Breast epithelium (tissue), 3 donors: ENCODE data around the gene UBE2H.

Experiments
- POLR2A ChIP-seq: fragments of 450-650 bp; IDR thresholded peaks from one replicate; pipeline ENCODE4 v1.6.1; 2016; ENCODE audit warnings: antibody characterized with exemption, mild to moderate bottlenecking, moderate library complexity
- POLR2AphosphoS5 ChIP-seq, 3 donors: sonication (generic); formaldehyde crosslinking; IDR thresholded peaks; one replicate each; pipeline ENCODE4 v1.6.1; 2017; ENCODE audit warnings: antibody characterized with exemption in 3 of 3
- TF ChIP-seq, protein P1 (sequence below), 3 donors: fragments of 450-650 bp; IDR thresholded peaks; one replicate each; pipeline ENCODE4 v1.5.1; 2016 to 2017; ENCODE audit warnings: antibody characterized with exemption in 3 of 3, mild to moderate bottlenecking in 3 of 3, moderate library complexity in 3 of 3

DNA sequence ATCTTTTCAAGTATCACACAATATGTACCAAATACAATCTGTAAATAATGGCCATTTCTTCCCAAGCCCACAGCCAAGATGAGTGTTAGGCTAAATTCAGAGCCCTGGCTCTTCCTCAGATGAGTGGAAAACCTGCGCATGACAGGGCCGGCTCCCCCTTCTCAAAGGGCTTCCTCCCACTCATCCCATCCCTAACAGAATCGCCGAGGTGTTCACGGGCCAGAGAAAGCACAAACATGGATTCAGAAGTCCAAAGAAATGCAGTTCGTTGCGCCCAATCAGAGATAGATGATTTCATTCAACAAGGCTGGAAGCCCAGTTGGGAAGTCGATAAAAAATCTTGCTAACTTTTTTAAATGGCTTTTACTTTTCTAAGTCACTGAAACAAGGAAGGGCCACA, 121.8 kb downstream of the UBE2H start:
- TF ChIP-seq, protein P1, sequence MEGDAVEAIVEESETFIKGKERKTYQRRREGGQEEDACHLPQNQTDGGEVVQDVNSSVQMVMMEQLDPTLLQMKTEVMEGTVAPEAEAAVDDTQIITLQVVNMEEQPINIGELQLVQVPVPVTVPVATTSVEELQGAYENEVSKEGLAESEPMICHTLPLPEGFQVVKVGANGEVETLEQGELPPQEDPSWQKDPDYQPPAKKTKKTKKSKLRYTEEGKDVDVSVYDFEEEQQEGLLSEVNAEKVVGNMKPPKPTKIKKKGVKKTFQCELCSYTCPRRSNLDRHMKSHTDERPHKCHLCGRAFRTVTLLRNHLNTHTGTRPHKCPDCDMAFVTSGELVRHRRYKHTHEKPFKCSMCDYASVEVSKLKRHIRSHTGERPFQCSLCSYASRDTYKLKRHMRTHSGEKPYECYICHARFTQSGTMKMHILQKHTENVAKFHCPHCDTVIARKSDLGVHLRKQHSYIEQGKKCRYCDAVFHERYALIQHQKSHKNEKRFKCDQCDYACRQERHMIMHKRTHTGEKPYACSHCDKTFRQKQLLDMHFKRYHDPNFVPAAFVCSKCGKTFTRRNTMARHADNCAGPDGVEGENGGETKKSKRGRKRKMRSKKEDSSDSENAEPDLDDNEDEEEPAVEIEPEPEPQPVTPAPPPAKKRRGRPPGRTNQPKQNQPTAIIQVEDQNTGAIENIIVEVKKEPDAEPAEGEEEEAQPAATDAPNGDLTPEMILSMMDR (IDR thresholded peaks at IDR 0.05): no peak
- peak in 1 of 3 donors; percentile 4 for TF ChIP-seq POLR2AphosphoS5 (IDR thresholded peaks at IDR 0.05)
- TF ChIP-seq POLR2A: no peak
